ENCODE measurements around the gene KRT6B. TPM values are rescaled to one million over a fixed set of nuclear protein-coding genes. Genes with fewer than 3 reads are reported as not detected.

Gene KRT6B
- total RNA-seq, 1 experiment from 2014 or later: not detected

DNA sequence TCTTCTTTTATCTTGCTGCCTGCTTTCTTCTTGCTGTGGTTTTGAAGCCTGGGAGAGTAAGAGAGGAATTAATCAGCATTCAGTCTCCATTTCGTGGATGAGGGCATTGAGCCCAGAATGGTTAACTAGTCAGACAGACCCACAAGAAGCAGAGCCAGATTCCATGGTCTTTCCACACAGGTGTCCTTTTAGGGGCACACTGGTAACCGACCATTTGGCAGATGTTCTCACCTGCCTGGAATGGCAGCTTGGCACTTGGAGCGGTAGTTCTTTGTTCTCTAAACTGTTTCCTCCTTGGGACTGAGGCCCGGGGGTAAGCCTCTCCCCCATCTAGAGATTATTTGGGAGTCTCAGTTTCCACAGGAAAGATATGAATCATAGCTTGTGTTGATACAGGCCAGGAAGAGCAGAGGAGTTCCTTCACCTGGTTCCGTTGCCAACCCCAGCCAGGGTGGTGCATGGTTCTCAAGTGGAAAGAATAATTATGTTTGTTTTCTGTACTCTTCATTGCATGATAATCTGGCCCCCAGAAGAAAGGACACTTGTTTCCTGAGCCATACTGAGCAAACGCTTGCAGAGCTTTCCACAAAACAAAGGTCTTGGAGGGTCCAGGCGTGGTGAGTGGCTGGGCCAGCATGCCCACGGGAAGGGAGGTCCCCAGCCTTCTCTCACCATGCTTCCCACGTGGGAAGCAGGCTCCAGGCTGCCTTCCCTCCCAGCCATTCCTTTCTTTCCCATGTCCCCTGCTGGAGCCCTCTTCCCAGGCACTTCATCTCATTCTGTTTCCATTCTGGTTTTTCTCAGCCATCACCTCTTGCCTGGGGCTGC, 15.7 kb downstream of the KRT6B start:
- no peak for DNase-seq
- H3K27me3 ChIP-seq (ENCODE audit: control insufficient read depth, insufficient read depth, low read length): no peaks in the 10 kb centered on the region; the same call in 1 of the 2 replicates

GRCh38 chr12:52435659-52435999, 16.3 kb downstream of the KRT6B start:
- no peaks in the 10 kb centered on the region; the same call in 1 of the 2 replicates for H3K27me3 ChIP-seq (ENCODE audit: control insufficient read depth, insufficient read depth, low read length)
- no peak for DNase-seq
- H3K36me3 ChIP-seq (replicated peaks; ENCODE audit: control insufficient read depth, insufficient read depth, low read length): no peaks in the 10 kb centered on the region
- no peak overlapping the region for H3K4me3 ChIP-seq (ENCODE audit: insufficient read depth, low read depth, low read length)

More for the DNA sequence above, 15.7 kb downstream of the KRT6B start:
- Histone ChIP-seq H3K4me3 (ENCODE audit: insufficient read depth, low read depth, low read length) (no peak overlapping the region), H3K36me3 (replicated peaks; ENCODE audit: control insufficient read depth, insufficient read depth, low read length) (no peaks in the 10 kb centered on the region)

- no peak for DNase-seq
- no peak overlapping the region for H3K4me3 ChIP-seq (ENCODE audit: insufficient read depth, low read depth, low read length)
- H3K36me3 ChIP-seq (replicated peaks; ENCODE audit: control insufficient read depth, insufficient read depth, low read length): no peaks in the 10 kb centered on the region
- no peaks in the 10 kb centered on the region; the same call in 1 of the 2 replicates for H3K27me3 ChIP-seq (ENCODE audit: control insufficient read depth, insufficient read depth, low read length)
Observed at GRCh38 chr12:52434760-52435530, 17.0 kb downstream of the KRT6B start.

- no peak for DNase-seq
- Histone ChIP-seq H3K36me3 (replicated peaks; ENCODE audit: control insufficient read depth, insufficient read depth, low read length) (no peaks in the 10 kb centered on the region), H3K4me3 (ENCODE audit: insufficient read depth, low read depth, low read length) (no peak within 1 kb of the TSS), H3K27me3 (ENCODE audit: control insufficient read depth, insufficient read depth, low read length) (no peaks in the 10 kb centered on the region; the same call in 1 of the 2 replicates)
Observed at GRCh38 chr12:52434081-52434733, 17.7 kb downstream of the KRT6B start, which contains the start of gene KRT75. Gene KRT75, minus strand, starts transcription at chr12:52434371. Its CDS starts 67 bp downstream, at chr12:52434304.

DNA sequence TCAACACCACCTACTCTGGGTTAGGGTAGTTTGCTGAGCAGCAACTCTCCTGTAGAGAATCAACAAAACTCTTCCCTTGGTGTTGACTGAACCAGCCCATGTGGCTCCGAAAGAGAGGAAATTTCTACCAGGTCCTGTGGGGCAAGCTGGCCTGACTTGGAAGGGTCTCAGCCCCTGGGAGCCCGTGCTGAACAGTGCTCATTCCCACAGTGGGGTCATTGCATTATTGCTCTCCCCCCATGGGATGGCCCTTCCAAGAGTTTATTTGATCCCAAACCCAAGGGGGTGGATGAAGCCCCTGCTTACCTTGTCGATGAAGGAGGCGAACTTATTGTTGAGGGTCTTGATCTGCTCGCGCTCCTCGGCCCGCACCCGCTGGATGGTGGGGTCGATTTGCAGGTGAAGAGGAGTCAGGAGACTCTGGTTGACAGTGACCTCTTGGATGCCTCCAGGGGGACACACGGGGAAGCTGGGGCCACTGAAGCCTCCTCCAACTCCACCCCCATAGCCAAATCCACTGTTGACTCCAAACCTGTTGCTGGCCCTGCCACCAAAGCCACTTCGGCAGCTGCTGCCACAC, 18.4 kb downstream of the KRT6B start:
- H3K27me3 ChIP-seq (ENCODE audit: control insufficient read depth, insufficient read depth, low read length): no peaks in the 10 kb centered on the region
- no peak overlapping the region for H3K4me3 ChIP-seq (ENCODE audit: insufficient read depth, low read depth, low read length)
- DNase-seq: no peak
- H3K36me3 ChIP-seq (replicated peaks; ENCODE audit: control insufficient read depth, insufficient read depth, low read length): no peaks in the 10 kb centered on the region

- H3K36me3 ChIP-seq (replicated peaks; ENCODE audit: control insufficient read depth, insufficient read depth, low read length): no peaks in the 10 kb centered on the region
- no peak overlapping the region for H3K4me3 ChIP-seq (ENCODE audit: insufficient read depth, low read depth, low read length)
- H3K27me3 ChIP-seq (ENCODE audit: control insufficient read depth, insufficient read depth, low read length): no peaks in the 10 kb centered on the region
- DNase-seq: no peak
Observed at GRCh38 chr12:52432559-52433207, 19.3 kb downstream of the KRT6B start.

DNA sequence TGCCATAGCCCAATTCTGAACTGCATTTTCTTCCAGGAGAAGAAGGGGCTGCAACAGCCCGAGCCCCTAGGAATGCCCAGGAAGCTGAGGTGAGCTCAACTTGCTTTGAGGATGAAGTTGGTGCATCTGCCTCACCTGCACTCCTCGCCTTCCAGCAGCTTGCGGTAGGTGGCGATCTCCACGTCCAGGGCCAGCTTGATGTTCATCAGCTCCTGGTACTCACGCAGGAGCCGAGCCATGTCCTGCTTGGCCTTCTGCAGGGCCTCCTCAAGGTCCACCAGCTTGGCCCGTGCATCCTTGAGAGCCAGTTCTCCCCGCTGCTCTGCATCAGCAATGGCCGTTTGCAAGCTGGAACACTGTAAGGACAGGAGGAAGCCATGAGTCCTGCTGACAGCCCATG, 23.8 kb downstream of the KRT6B start:
- Histone ChIP-seq H3K36me3 (replicated peaks; ENCODE audit: control insufficient read depth, insufficient read depth, low read length) (no peaks in the 10 kb centered on the region), H3K4me3 (ENCODE audit: insufficient read depth, low read depth, low read length) (no peak overlapping the region), H3K27me3 (ENCODE audit: control insufficient read depth, insufficient read depth, low read length) (no peaks in the 10 kb centered on the region)
- no peak for DNase-seq

DNA sequence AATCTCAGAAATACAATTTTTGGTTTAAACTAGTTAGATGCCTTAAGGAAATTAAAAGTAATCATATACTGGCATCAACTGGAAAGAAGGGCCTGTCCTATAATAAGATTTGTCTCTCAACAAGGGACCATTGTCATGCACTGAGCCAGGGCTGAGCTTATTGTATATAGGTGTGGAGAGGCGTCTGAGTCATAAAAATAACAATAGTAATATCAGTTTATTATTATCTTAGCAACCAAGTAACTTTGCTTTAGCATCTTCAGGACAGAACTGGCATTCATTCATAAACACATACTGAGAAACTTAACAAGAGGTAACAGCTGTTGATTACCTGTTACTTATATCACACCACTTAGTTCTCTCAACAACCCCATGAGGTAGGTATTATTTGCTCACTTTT, 24.9 kb downstream of the KRT6B start:
- Histone ChIP-seq H3K36me3 (replicated peaks; ENCODE audit: control insufficient read depth, insufficient read depth, low read length) (no peaks in the 10 kb centered on the region), H3K4me3 (ENCODE audit: insufficient read depth, low read depth, low read length) (no peak overlapping the region), H3K27me3 (ENCODE audit: control insufficient read depth, insufficient read depth, low read length) (no peaks in the 10 kb centered on the region)
- no peak for DNase-seq

GRCh38 chr12:52426034-52426433, 25.9 kb downstream of the KRT6B start:
- H3K27me3 ChIP-seq (ENCODE audit: control insufficient read depth, insufficient read depth, low read length): no peaks in the 10 kb centered on the region
- no peak overlapping the region for H3K4me3 ChIP-seq (ENCODE audit: insufficient read depth, low read depth, low read length)
- no peaks in the 10 kb centered on the region for H3K36me3 ChIP-seq (replicated peaks; ENCODE audit: control insufficient read depth, insufficient read depth, low read length)
- no peak for DNase-seq

- no peak for DNase-seq
- no peaks in the 10 kb centered on the region for H3K36me3 ChIP-seq (replicated peaks; ENCODE audit: control insufficient read depth, insufficient read depth, low read length)
Observed at GRCh38 chr12:52425466-52425865, 26.5 kb downstream of the KRT6B start.

GRCh38 chr12:52423661-52424500, 28.1 kb downstream of the KRT6B start:
- no peak for DNase-seq
- Histone ChIP-seq H3K27me3 (ENCODE audit: control insufficient read depth, insufficient read depth, low read length) (no peaks in the 10 kb centered on the region), H3K36me3 (replicated peaks; ENCODE audit: control insufficient read depth, insufficient read depth, low read length) (no peaks in the 10 kb centered on the region), H3K4me3 (ENCODE audit: insufficient read depth, low read depth, low read length) (no peak overlapping the region)

More at GRCh38 chr12:52425466-52425865, 26.5 kb downstream of the KRT6B start:
- no peak overlapping the region for H3K4me3 ChIP-seq (ENCODE audit: insufficient read depth, low read depth, low read length)
- no peaks in the 10 kb centered on the region for H3K27me3 ChIP-seq (ENCODE audit: control insufficient read depth, insufficient read depth, low read length)

GRCh38 chr12:52423035-52423434, 28.9 kb downstream of the KRT6B start:
- H3K36me3 ChIP-seq (replicated peaks; ENCODE audit: control insufficient read depth, insufficient read depth, low read length): no peaks in the 10 kb centered on the region
- DNase-seq: no peak
- H3K27me3 ChIP-seq (ENCODE audit: control insufficient read depth, insufficient read depth, low read length): no peaks in the 10 kb centered on the region
- no peak overlapping the region for H3K4me3 ChIP-seq (ENCODE audit: insufficient read depth, low read depth, low read length)

GRCh38 chr12:52419656-52420055, 32.3 kb downstream of the KRT6B start:
- Histone ChIP-seq H3K4me3 (ENCODE audit: insufficient read depth, low read depth, low read length) (no peak overlapping the region), H3K36me3 (replicated peaks; ENCODE audit: control insufficient read depth, insufficient read depth, low read length) (no peaks in the 10 kb centered on the region), H3K27me3 (ENCODE audit: control insufficient read depth, insufficient read depth, low read length) (no peaks in the 10 kb centered on the region)
- DNase-seq: no peak

Data from H7 (cell line).